Lower leg skin (tissue), 3 donors: ENCODE data around the gene UGT1A6.

Experiments
- CTCF ChIP-seq, 3 donors: fragments of 450-650 bp; IDR thresholded peaks; one replicate each; pipeline ENCODE4 v1.5.1; 2016; ENCODE audit warnings: antibody characterized with exemption in 3 of 3, mild to moderate bottlenecking in 3 of 3, moderate library complexity in 2 of 3
- POLR2A ChIP-seq, 2 donors: fragments of 450-650 bp; IDR thresholded peaks; one replicate each; pipeline ENCODE4 v1.6.1; 2016 to 2017; ENCODE audit warnings: antibody characterized with exemption in 2 of 2, mild to moderate bottlenecking in 1 of 2, moderate library complexity in 1 of 2

GRCh38 chr2:233676046-233676445, 16.6 kb upstream of the UGT1A6 start:
- TF ChIP-seq CTCF (IDR thresholded peaks at IDR 0.05) (no peak), POLR2A (IDR thresholded peaks at IDR 0.05) (no peak)
